GM21367 (cell line): ENCODE data around the gene TMEM229A.
"Not testable (repeated sequence)": the region's sequence is repeated elsewhere in the genome, so short reads cannot be mapped to it uniquely, and the experiment has no call there.

ENCODE experiments used
- ATAC-seq: cut with Tn5 transposase; IDR thresholded peaks from one replicate; pipeline ENCODE4 v1.9.1; 2021; ENCODE audit not compliant: unreplicated experiment

Gene TMEM229A

DNA sequence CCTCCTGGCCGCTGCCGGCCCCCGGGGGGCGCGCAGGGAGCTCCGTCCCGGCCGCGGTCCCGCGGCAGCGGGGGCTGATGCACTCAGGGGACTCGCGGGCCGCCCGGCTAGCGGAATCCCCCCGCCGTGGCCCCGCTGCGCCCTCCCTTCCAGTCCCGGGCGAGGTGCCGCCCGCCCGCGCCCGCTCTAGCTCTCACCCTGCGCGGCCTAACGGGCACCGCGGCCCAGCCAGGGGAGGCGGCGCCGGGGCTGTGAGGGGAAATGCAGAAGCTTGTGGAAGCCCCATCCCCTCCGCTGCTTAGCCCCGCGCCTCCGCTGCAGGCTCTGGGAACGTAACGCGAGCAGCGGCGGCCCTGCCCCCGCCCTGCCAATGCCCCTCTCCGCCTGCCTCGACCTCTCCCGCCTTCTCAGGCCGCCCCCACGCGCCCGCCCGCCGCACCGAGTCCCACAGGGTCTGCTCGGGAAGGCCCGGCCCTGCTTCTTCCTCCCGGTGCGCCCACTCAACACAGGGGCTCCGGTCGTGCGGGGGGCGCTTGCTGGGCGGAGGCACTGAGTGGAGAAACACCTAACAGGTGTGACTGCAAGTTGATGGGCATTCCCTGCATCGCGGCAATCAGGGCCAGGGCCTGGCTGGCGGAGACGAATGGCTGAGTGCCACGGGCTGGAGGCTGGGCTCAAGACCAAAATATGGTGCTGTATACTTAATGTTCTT, 384 bp upstream of the TMEM229A start:
- ATAC-seq, result no peak

DNA sequence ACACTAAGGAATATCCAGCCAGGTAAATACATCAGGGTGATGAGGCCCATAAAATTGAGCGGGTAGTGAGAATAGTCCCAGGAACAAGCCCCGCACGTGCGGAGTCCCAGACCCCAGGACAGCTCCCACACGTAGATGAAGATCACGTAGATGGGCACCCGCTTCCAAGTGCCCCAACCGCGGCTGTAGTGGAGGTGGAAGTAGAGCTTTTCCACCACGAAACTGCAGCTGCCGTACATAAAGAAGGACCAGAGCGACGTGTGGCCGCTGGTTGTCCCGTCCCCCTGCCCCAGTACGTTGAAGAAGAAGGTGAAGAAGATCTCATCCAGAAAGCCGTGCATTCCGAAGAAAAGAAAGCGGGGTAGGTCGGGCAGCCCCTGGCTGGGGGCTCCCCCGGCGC, 948 bp downstream of the TMEM229A start:
- ATAC-seq, result no peak

DNA sequence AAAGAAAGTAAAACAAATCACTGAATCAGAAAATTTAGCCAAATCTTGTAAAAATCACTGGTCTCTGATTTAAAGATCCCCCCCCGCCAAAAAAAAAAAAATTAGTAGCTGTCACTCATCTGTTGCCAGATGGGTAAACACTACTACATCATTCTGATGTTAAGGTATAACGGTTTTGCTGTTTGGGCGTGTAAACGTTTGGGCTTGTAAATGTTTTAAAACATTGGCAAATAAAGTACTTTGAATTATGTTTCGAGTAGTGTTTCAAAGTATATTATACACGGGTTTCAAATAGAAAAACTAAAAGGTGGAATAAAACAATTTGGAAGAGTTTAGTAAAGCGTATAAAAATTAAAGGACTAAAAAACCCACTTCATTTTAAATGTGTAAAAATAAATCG, 1.5 kb downstream of the TMEM229A start:
- ATAC-seq, result no peak

DNA sequence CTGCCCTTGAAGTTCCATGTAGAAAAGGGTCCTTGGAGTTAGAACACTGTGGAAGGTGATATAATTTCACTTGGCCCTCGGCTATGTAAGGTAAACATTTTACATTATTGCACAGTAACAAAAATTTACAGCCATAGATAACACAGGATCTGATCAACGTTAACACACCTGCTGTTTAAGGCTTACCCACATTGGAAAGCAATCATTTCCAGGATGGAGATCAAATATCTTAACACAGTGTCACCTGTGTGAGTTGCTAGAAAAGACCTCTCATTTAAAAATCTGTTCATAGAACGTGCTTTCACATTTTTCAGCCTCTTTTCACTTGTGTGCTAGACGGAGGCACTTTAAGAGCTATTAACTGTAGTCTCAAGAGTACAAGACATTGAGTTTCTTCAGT, 1.9 kb downstream of the TMEM229A start:
- no peak for ATAC-seq

DNA sequence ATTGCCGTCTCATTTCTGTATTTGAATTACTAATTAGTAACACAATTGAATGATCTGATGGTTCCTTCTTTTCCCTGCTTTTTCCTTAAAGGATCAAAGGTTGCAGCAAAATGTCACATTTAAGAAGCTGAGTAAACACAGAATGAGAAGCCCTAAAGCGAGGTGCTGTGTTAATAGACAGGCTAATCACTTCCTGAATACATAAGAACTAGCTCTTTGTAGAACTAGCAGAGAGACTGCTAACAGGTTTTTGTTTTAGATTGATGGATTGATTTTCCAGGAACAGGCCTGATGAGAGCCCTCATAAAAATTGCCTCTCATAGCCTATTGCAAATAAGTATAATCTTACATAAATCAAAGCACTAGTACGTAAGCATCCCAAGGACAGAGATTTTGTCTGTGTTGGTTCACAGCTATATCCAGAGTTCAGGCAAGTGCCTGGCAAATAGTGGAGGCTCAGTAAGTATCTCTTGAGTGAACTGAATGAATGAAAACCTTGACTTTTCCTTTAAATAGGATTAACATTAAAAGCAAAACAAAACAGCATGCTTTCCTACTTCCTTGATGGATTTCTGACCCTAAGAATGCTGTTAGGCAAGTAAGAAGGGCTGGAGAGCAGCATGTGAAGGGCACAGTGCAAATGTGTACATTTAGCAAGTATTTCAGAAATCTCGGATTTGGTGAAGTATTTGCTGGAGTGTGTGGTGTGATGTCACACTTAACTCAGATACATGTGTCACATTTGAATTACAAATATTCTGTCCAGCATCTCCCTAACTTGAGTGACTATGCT, 3.3 kb downstream of the TMEM229A start:
- no peak for ATAC-seq

DNA sequence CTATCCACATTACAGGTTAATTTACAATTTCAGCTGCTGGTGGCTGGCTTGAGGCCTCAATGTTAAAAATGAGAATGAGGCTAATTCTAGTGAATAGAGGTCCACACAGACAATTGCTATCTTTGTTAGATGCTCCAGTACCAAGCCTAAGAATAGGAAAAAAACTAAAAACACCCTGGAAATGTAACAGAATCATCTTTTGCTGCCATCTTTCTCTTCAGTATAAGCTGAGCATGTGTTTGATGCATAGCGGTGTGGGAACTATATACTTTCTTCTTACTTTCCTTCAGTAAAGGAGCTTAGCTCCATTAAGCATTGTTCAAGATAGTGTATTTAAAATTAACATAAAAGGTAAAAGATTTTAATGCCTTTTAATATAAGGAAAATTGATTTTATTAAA, 5.6 kb downstream of the TMEM229A start:
- ATAC-seq, result no peak

DNA sequence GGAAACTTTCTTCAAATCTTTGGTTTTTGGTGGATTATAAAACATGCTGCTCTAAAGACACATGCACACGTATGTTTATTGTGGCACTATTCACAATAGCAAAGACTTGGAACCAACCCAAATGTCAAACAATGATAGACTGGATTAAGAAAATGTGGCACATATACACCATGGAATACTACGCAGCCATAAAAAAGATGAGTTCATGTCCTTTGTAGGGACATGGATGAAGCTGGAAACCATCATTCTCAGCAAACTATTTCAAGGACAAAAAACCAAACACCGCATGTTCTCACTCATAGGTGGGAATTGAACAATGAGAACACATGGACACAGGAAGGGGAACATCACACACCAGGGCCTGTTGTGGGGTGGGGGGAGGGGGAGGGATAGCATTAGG, 8.5 kb downstream of the TMEM229A start:
- ATAC-seq, result not testable (repeated sequence)

DNA sequence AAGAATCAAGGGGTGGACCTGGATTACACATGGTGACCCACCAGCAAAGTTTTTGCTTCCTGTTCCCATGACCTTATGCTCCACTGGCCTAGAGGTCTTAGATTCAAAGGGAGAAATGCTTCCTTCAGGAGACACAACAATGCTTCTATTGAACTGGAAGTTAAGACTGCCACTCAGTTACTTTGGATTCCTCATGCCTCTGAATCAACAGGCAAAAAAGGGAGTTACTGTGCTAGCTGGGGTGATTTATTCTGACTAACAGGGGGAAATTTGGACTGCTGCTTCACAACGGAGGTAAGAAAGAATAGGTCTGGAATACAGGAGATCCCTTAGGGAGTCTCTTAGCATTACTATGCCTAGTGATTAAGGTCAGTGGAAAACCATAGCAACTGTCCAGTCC, 10.3 kb downstream of the TMEM229A start:
- ATAC-seq, result no peak

DNA sequence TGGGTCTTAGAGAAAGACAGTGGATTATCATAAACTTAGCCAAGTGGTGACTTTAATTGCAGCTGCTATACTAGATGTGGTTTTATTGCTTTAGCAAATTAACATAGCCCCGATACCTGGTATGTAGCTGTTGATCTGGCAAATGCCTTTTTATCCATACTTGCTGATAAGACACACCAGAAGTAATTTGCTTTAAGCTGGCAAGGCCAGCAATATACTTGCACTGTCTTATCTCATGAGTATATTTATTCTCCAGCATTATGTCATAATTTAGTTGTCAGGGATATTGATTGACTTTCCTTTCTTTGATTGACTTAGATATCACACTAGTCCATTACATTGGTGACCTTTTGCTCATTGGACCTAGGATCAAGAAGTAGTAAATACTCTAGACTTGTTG, 12.8 kb downstream of the TMEM229A start:
- no peak for ATAC-seq

DNA sequence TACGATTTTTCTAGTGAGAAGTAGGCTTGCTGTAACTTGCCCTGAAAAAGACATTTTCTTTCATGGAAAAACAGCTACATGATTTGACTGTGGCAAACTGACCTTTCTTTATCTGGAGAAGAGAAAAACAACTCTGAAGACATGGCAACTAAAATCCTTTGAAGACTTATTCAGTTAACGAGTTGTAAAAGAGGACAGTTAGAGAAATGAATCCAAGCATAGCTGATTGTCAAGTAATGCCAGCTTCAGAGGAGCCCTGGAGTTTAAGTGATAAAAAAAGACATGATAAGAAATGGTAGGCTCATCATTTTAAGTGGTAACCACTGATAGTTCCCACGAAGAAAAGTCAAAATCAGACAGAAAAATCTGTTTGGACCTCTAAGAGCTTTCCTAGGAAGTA, 19.6 kb downstream of the TMEM229A start:
- no peak for ATAC-seq

DNA sequence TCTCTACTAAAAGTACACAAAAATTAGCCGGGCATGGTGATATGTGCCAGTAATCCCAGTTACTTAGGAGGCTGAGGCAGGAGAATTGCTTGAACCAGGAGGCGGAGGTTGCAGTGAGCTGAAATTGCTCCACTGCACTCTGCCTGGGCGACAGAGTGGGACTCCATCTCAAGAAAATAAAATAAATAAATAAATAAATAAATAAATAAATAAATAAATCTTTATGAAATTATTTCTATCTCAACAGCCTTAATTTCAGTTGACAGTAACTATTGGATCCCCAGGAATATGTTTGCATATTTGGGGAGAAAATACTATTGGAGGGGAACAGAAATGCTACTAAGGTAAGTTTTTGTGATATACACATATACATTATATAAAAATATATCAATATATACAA, 20.0 kb downstream of the TMEM229A start:
- no peak for ATAC-seq

DNA sequence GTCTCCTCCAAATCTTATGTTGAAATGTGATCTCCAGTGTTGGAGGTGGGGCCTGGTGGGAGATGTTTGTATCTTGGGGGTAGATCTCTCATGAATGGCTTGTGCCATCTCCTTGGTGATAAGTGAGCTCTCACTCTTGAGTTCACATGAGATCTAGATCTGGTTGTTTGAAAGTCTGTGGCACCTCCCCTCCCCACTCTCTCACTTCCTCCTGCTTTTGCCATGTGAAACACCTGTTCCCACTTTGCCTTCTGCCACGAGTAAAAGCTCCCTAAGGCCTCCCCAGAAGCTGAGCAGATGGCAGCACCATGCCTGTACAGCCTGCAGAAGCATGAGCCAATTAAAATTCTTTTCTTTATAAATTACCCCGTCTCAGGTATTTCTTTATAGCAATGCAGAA, 23.5 kb downstream of the TMEM229A start:
- no peak for ATAC-seq

DNA sequence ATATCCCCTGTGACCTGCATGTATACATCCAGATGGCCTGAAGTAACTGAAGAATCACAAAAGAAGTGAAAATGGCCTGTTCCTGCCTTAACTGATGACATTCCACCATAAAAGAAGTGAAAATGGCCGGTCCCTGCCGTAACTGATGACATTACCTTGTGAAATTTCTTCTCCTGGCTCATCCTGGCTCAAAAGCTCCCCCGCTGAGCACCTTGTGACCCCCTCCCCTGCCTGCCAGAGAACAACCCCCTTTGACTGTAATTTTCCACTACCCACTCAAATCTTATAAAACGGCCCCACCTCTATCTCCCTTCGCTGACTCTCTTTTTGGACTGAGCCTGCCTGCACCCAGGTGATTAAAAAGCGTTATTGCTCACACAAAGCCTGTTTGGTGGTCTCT, 24.6 kb downstream of the TMEM229A start:
- ATAC-seq, result not testable (repeated sequence)

DNA sequence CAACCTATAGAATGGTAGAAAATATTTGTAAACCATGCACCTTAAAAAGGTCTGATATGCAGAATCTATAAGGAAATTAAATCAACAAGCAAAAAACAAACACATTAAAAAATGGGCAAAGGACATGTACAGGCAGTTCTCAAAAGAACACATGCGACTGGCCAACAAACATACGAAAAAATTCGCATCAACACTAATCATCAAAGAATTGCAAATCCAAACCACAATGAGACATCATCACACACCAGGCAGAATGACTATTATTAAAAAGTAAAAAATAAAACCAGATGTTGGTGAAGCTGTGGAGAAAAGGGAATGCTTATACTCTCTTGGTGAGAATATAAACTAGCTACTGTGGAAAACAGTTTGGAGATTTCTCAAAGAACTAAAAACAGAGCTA, 33.2 kb downstream of the TMEM229A start:
- no peak for ATAC-seq

DNA sequence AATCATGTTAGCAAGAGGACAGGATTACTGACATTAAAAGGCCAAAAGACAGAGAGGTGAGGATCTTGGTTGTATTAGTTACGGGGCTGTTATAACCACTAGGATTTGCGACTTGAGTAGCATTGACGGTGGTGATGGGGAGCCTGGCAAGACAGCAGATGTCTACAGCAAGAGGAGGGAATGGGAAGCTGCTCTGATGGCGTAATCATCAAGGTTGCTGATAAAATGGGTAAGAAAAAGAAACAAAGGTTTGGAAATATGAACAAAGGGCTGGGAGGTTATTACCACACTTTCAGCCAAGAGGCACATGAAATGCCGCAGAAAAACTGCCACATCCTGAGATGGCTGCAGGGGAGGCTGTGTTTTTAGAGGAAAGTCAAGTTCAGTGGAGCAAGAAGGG, 33.9 kb downstream of the TMEM229A start:
- ATAC-seq, result no peak

DNA sequence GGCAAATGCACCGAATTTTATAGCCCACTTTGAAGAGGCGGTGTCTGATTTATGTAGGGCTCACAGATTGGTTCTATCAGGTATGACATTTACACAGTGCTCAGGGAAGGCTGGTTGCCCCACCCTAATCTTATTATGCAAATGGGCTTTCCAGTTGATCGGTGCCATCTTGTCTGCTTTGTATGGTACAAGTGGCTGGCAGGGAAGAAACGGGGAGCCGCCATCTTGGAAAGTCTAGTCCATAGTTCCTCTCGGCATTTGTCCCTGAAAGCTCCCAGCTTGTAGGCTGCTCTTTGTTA, 36.6 kb downstream of the TMEM229A start:
- no peak for ATAC-seq

DNA sequence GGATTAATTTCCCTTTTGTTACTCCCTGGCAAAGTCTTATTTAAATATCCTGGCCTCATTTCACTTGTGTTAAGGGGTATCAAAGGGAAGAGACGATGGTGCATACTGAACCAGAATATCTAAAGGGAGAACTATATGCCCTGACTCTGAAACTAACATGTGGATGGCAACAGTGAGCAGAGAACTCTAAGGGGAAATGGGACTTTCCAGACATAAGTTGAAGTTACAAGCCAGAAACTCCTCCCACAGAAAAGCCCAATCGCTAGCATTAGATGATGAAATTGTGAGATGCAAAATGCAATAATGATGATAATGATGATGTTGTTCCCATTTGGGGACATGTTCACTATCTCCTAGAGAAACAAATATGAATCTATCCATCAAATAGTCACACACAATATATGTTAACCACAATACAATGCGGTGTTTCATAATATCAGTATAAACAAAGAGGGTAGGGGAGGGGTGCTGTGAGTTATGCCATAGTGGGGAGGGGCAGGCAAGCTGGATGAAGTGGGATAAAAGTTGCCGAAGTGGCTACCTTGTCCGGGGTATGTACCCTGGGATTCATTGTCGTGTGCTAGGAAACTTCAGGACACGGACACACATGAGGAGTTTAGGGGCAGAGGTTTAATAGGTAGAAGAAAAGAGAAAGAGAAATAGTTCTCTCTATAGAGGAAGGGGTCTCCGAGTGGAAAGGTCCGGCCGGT, 37.1 kb downstream of the TMEM229A start:
- no peak for ATAC-seq

DNA sequence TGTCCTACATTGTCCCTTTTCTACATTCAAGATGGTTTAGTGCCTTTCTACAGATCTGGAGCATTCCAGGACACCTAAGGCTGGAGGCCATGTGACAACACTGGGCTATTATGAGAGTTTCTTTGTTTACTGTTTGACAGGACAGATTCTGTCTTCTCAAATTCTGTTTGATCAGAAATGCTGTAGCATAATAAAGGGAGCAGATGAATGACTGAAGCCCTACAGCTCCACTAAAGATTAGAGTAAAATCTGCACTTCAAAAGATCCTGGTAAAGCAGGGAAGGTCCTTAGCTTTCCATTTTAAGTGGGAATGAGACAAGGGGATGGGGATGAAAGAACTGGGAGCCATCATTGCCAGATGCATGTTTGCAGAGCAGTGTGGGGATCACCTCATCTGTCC, 38.4 kb downstream of the TMEM229A start:
- ATAC-seq, result no peak

DNA sequence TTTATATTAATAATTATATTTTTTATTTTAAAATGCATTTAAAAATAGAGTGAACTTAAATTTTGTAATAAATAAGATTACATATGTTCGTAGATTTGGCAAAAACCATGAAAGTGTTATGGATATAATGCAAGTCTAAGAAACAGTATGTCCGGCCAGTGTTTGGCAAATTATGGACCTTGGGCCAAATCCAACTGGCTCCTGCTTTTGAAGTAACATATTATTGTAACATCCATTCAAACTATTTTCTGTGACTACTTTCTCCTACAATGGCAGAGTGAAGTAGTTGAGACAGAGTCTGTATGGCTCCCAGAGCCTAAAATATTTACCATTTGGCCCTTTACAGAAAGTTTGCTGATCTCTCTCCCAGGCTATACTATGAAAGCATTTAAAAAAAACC, 38.9 kb downstream of the TMEM229A start:
- ATAC-seq, result no peak

DNA sequence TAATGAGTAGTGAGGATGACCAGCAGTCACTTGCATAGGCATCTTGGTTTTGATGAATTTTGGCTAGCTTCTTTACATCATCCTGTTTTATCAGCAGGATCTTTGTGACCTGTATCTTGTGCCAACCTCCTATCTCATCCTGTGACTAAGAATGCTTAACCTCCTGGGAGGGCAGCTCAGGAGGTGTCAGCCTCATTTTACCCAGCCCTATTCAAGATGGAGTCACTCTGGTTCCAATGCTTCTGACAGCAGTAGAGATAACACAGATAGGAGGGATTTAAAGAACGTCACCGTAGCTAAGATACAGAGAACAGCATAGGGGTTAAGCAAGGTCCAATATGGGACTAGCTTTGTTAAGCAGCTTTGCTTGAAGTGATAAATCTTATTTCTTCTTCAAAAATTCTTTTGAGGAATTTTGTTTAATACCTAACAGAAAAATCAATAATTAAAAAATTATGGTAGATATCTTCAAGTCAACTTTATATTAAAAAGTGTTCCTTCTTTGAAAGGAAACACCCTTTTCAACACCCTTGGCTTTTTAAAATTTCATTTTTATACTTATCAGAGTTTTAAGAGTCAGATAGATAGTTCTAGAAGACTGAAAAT, 39.9 kb downstream of the TMEM229A start:
- no peak for ATAC-seq

DNA sequence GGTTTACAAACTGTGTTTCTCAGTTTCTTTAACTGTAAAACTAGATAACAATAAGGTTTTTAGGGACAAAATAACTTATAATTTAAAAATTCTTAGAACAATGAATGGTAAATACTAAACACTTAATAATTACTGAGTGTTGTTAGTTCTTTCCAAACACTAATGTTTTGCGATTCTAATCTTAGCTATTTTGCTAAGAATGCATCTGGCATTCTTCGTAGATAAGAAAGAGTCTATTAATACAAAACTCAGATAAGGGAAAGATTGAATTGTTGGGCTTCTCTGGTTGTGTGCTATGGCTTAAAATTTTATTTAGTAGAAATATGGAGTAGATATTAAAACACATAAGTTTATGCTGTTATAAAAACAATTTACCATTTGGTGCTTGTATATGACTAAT, 45.4 kb downstream of the TMEM229A start:
- no peak for ATAC-seq
